AG20443 (cell line): ENCODE results near the gene ITK.

Source experiments
- DNase-seq: peaks from one replicate; pipeline ENCODE4 v3.0.0; 2012; ENCODE audit warnings: low spot score, mixed read lengths

Gene ITK

DNA sequence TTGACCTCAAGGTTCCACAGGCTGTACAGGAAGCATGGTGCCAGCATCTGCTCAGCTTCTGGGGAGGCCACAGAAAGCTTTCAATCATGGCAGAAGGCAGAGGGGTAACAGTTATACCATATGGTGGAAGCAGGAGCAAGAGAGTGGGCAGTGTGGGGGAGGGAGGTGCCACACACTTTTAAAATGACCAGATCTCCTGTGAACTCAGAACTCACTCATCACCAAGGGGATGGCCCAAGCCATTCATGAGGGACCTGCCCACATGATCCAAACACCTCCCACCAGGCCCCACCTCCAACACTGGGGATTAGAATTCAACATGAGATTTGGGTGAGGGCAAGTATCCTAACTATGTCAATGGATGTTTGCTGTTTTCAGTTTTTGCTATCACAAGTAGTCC is 101.5 kb downstream of the ITK start:
- no peak for DNase-seq

- DNase-seq, result no peak
Measured at GRCh38 chr5:157283434-157283833, 102.8 kb downstream of the ITK start.

DNA sequence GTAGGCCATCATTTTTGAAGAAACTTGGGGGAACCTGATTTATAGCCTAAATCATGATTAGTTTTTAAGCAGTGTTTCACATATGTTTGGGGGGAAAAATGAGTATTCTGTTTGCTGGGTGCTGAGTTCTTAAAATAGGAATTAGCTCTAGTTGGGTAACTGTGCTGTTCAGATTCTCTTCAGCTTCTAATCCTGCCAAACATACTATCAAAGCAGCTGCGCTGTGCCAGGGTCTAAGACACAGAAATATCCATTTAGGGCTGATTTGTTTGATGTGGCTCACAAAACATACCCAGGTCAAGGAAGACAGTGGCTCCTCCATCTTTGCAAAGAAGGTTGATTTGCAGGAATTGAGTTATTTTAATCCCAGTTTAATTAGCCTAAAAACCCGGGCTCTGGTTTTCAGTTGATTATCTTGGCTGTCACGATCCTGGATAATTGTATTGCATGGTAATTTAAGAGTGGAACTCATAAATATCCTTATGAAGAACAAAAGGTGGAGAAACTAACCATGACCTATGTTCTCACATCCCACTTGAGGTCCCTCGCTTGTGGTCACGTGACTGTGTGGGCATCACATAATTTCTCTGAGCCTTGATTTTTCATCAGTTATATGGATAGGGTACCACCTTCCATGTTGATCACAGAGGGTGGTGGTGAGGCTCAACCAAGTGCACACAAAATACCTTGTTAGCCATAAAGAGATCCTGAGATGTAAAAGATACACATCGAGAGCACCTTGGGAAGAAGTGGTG is 104.0 kb downstream of the ITK start:
- DNase-seq, result no peak

DNA sequence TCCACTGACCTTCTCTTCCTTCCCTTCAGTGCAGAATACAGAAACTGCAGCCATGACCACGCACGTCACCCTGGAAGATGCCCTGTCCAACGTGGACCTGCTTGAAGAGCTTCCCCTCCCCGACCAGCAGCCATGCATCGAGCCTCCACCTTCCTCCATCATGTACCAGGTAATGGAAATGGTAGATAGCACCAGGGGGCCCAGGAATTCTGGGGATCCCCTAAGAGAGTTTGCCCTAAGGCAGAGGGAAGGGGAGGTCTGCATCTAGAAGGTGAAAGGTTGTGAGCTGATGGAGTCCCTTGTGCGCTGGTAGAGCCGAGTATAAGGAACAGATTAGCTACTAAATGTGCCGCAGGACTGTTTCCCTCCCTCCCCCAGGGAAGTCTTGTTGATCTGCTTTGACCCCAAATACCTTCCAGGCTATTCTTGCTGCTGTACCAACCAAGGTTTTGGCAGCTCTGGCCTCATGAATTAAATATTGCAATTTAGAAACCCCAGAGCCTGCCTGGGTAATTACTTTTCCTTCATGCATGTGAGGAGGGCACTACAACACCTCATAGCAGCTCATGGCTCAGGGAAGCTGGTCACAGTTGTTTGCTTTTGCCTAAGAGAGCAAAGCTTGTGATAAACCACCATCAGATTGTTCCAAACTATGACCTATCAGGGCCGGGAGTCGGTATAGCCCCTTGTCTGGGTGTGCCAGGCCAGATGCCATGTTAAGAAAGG is 104.8 kb downstream of the ITK start:
- DNase-seq, result no peak

DNA sequence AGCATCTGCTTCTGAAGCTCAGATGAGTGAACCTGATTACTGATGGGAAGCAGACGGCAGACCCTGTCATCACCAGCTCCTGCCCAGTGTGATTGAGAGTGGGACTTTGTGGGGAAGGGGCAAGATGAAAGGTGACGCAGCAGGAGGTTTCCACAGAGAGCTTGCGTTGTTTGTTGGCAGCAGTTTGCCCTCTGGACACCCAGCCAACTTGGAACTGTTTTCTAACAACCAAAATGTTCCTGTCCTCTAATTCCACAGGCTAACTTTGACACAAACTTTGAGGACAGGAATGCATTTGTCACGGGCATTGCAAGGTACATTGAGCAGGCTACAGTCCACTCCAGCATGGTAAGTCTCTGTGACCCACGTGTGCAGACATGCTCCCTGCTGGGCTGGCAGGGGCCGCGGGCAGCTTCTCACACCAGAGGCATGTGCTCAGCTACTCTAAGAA is 106.1 kb downstream of the ITK start:
- DNase-seq, result no peak

DNA sequence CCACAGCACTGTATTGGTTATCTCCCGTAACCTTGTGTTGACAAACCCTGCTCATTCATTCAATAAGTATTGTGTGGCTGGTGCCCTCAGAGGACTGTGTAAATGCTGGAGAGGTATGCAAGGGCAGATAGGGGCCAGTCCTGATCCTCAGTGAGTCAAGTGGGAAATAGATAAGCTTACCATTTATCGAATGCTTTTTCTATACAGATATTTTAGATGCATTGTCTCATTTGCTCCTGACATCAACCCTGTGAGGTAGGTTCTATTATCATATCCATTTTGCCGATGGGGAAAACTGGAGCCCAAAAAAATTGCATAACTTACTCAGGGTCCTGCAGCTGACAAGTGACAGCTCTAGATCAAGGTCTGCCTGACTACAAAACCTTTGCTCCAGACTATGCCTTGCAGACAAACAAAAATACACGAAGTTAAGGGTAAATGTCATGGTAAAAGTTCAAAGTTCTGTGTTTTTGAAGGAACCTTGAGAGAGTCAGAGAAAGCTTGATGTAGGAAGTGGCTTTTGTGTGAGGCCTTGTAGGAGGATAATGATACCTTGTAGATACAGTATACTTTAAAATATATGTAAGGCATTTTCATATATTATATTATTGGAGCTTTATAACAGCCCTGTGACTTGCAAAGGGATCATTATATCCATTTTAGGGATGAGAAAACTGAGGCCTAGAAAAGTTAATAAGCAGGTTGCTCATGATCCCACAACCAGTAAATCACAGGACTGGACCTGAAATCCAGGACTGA is 107.9 kb downstream of the ITK start:
- DNase-seq, result no peak

GRCh38 chr5:157289164-157289819 is 108.7 kb downstream of the ITK start:
- no peak for DNase-seq

DNA sequence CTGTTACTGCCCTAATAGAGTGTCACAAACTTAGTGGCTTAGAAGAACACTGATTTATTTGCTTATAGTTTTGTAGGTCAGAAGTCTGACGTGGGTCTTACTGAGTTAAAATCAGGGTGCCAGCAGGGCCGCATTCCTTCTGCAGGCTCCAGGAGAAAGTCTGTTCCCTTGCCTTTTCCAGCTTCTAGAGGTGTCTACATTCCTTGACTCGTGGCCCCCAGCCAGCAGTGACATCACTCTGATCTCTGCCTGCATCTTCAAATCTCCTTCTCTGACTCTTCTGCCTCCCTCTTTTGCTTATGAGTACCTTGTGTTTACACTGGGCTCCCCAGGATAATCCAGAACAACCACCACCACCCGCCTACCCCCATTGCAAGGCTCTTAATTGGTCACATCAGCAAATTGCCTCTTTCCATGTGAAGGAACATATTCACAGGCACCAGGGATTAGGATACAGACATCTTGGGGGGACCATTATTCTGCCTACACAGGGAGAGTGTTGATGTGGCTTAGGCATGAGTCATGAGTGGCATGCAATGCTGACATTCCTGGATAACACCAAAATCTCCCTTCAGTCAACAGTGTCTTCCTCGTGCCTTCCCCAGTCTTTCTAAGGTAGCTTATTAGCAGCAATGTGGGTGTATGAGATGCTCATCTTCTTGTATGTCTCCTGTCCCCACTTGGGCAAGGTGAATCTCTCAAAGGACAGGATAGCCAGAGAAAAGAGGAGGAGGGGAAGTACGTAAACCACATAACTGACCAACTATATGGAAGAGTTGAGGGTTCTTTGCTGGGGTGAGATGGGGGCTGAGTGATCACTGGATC is 109.7 kb downstream of the ITK start:
- DNase-seq, result peak; percentile 66

DNA sequence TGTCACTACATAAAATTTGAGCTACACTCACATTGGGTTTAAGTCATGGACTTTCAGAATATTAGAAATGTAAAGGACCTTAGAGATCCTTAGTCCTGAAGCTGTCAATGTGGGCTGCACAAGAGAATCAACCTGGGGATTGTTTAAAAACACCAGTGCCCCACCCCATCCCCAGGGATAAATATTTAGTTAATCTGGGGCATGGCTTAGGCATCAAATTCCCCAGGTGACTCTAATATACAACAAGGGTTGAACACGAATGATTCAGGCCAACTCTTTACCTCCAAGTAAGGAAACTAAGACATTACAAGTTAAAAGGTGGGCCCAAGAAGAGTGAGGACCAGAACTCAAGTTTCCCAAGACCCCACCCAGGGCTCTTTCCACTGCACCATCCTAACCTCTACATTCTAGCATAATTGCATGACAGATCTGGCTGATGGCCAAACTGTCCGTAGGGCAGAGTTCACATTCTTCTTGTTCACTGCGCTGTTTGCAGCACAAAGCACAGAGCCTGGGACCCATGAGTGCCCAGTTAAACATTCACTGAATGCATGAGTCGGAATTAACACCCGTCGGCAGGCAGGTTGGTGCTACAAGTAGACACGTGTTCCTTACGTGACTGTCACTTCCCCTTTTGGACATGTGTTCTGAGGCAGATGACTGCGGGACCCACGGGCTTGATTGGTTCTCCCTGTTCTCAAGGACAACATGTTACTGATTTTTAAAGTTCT is 110.5 kb downstream of the ITK start:
- DNase-seq, result no peak

DNA sequence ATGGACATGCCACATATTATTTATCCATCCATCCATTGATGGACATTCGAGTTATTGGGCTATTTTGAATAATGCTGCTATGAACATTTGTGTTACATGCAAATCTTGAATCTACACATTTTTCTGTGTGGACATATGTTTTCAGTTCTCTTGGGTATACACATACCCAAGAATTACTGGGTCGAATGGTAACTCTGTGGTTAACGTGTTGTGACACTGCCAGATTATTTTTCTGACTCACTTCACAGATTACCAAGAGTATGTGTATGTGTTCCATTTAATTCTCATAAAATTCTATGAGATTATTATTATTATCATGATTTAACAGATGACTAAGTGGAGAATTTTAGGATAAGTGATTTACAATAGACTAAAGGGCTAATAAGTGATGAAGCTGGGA is 112.0 kb downstream of the ITK start:
- DNase-seq, result no peak

DNA sequence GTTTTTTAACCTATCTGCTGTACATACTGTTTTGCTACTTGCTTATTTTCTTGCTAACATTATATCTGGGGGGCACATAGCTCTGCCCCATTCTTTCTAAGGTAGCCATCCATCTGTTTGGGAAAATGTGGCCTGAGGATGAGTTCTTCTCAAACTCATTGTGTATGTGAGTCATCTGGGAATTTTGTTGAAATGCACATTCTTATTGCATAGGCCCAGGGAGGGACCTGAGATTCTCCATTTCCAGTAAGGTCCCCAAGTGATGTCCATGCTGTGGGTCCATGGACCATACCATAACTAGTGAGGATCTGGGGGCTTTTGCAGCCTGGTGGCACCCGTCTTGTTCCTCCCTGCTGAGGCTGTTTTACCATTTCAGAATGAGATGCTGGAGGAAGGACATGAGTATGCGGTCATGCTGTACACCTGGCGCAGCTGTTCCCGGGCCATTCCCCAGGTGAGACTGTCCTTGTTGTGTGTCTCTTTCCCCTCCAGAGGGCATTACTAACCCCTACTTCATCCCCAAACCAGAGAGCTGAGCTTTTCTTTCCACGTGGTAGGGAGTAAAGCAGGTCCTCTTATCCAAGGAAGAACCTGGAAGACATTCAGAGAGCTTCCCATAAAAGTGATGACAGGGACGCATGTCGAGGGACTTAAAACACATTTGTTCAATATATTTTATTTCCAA is 113.9 kb downstream of the ITK start:
- no peak for DNase-seq

DNA sequence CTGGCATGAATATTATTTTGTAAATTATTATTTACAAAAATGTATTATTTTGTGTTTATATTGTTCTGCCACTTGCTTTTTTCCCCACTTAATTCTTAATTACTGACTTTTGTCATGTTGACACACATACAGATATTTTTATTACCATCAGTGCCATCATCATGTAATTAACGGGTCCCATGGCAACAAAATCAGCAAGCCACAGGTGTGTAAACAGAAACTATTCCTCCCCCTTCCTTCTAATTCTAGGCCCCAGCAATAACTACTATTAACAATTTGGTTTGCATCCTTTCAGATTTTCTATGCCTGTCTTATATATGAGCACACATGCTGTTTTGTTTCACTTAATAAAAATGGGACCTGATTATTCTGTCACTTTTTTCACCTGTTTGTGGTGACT is 114.6 kb downstream of the ITK start:
- DNase-seq, result no peak

DNA sequence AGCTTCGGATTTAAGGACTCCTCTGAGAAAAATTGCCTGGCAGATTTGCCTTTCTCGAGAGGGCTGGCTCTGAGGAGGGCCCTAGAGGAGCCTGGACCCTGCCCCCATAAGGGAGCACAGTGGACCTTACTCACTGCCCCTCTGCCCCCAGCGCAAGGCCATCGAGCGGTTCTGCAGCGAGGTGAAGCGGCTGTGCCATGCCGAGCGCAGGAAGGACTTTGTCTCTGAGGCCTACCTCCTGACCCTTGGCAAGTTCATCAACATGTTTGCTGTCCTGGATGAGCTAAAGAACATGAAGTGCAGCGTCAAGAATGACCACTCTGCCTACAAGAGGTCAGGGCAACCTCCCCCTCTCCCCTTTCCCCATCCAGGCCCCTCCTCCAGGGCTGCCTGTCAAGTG is 119.9 kb downstream of the ITK start:
- no peak for DNase-seq

DNA sequence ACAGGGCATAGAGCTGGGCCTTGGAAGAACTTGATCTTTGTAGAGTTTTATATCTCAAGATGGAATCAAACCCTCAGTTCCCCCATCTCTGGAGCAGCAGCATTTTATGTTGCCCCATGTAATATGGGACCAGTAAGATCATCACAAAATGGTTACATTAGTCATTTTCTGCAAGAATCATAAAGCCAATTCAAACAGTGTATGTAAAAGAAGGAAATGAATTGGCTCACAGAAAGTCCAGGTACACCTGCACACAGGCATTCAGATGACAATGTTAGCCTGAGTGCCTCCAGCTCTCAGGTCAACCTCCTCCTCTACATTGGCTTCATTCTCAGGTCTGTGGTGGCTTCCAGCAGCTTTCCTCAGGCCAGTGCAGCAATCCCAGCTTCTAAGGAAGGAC is 120.4 kb downstream of the ITK start:
- no peak for DNase-seq

DNA sequence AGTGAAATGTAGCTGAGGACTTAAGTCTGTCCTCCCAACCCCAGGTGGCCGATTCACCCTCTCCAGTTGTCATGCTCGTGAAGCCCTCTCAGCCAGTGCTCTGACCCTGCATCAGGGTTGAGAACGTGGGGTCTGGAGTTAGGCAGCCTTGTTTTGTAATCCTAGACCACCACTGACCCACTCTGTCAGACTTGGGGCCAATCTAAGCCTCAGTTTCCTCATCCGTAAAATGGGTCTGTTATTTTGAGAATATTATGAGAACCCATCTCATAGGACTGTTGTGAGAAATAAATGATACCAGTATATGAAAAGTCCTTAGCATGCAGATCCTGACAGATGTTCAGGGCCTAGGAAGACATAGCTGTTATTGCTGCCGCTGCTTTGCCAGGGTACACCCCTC is 122.4 kb downstream of the ITK start:
- no peak for DNase-seq

- no peak for DNase-seq
Measured at GRCh38 chr5:157303667-157304327, 123.2 kb downstream of the ITK start.
